Regular cardiac myocyte (primary cell): Measurements from ENCODE around the gene GNAI3. TPM values are rescaled to one million over a fixed set of nuclear protein-coding genes. Genes with fewer than 3 reads are reported as not detected.

ENCODE experiments used
- total RNA-seq: library from RNA; depleted of rRNA; stranded (reverse); fragments of >200 nt; gene quantifications from 2 replicates; pipeline ENCODE4 v1.2.3, GENCODE V29; 2014

The GNAI3 gene
- 15.2 and 19.9 TPM in 2 replicates for total RNA-seq

DNA sequence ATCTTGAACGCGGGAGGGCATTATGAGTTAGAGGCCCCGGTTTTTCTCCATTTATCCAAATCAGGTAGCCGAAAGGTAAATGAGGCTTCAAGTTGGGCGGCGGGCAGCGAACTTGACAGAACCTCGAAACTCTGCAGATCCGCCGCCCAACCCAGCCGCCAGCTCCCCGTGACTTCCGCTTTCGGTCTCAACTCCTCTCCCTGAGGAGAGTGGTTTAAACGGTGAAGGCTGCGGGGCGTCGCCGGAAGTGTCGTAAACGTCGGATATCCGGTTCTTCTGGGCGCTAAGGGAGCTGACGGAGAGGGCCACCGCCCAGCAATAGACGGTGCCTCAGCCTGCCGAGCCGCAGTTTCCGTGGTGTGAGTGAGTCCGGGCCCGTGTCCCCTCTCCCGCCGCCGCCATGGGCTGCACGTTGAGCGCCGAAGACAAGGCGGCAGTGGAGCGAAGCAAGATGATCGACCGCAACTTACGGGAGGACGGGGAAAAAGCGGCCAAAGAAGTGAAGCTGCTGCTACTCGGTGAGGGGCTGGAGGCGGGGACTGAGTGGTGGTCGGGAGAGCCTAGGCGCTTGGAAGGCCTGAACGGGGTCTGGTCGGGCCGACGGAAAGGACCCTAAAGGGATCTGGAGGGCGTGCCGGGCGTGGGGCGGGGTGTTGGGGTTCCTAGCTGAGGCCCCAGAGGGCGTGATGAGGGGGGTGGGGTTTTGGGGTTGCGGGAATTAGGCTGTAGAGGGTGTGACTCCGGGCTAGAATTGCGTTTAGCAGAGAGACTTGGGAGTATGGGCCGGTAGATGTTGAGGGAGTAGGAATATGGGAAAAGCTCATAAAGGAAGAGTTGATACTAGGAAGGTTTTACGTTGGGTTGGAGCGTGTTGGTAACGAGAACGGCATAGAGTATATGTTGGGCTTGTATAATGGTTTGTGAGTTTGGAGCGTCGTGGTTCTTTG is at the start of gene GNAI3:
Gene GNAI3, plus strand, starts transcription at position 295 of the 947 bp plus-strand sequence. Its CDS starts 106 bp downstream, at position 401.

DNA sequence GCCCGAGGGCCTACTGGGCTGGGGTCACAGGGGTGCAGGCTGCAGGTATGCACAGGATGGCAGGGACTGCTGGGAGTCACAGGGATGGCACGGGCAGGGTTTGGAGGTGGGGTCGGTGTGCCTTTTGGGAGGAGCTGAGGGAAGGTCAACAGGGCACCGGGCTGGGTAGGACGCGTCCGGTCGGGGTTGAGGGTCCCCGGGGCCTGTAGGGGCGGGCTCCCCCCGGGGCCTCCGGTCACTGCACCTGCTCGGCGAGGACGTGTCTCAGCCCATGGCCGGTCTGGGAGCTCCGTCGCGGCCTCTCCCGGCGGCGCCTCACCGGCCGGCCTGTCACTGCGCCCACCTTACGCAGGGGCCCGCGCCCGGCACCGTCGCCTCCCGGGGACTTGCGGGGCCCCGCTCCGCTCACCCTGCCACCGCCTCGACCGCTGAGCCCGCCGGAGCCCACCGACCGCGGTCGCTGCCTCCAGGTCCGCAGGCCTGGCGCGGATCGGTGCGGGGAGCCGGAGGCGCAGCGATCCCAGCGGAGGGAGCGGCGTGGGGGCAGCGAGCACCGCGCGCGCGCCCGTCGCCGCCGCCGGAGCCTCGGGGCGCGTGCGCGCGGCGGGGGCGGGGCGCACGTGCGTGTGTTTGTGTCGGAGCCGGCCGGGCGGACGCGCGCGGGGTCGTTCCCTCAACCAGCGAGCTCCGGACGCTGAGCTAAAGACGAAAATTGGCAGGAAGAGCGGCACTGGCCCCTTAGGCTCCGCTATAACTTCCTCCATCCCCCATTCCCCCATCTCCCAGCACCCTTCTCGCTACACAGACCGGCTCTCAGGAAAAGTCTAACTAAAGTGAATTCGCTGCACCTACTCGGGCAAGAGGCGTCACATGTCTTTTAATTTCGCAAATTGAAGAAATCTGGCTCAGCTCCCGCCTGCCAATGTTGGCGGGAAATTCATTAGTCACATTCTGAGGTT is 39.0 kb upstream of the GNAI3 start, which contains the start of gene AMIGO1:
Gene AMIGO1, minus strand, starts transcription at position 552 of the 959 bp plus-strand sequence. CDS start 815 bp downstream, outside the sequence.

DNA sequence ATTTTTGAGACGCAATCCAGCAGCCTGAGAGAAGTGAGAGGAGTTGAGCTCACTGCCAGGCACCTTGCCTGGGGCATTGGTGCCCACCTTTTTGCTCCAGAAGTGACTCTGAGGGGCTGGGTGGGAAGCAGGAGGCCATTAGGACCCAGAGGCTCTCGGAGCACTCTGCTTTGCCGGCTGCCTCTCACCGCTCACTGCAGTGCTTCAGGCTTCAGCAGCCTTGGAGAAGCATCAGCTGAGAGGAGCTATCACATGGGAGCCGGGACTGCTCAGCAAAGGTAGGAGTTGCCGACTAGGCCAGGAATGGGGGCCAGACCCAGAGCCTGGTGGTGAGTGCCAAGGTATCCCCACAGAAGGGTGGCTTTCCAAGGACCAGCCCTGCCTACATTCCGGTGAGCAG is 8.7 kb upstream of the GNAI3 start, which contains the start of gene GPR61:
Gene GPR61, plus strand, starts transcription at position 197 of the 400 bp plus-strand sequence. CDS start 3,151 bp downstream, outside the sequence.

DNA sequence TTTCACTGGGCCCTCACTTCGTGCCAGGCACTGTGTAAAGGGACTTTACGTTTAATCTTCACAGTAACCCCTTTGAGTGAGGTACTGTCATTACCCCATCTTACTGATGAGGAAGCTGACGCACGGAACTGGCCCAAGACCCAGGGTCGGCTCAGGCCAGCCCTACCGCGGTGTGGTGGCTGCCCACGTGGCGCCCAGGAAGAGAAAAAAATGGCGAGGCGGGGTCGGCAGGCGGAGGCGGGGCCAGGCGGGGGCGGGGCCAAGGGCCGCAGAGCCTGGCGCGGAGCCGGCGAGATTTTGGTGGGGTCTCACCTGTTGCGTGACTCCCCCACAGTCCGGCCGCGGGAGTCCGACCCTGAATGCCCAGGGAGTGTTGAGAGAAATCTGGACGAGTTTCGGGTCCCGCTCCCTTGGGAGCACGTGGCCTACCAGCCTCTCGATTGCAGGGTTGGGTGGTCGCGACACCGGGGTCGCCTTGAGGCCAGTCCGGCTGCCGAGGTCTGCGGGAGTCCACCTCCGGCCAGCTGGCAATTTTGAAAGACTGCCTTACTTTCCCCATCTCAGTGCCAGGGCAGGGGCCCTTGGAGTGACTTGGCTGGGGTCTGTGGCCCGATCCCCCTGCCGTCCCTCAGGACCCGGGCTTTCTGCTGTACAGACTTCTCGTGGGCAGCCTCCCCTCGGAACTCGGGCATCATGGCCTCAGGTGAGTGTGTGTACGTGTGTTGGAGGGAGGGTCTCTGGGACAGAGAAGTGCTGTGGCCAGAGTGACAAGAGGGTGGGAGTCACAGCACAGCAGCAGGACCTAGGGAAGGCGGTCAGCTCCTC is 71.4 kb downstream of the GNAI3 start, which contains the start of the genes AMPD2 and GNAT2:
Gene AMPD2, plus strand, starts transcription at position 262 of the 825 bp plus-strand sequence. CDS start 1,339 bp downstream, outside the sequence.
Gene GNAT2, minus strand, starts transcription at position 41 of the 825 bp plus-strand sequence. CDS start 6,746 bp downstream, outside the sequence.

DNA sequence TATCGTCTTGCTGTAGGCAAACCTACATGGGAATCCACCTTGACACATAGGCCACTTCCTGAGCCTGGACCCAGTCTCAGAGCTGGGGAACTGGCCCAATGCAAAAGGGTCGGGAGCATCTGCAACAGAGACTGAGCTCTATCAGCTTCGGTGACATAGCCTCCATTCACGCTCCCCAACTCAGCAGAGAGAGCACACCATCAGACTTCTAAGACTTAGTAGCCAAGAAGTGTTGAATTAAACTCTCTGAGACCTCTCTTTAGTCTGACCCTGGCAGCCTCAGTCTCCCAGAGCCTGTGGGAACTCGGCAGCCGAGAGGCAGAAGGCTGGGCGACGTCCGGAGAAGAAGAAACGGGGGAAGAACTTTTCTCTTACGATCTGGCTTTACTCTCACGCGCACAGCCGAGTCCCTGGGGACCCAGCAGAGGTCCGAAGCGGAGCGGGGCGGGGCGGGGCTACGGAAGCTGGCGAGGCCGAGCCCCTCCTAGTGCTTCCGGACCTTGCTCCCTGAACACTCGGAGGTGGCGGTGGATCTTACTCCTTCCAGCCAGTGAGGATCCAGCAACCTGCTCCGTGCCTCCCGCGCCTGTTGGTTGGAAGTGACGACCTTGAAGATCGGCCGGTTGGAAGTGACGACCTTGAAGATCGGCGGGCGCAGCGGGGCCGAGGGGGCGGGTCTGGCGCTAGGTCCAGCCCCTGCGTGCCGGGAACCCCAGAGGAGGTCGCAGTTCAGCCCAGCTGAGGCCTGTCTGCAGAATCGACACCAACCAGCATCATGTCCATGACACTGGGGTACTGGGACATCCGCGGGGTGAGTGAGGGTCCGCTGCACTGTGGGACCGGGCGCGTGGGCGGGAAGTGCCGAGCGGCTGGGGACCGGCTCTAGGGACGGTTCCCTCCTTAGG is 107.5 kb downstream of the GNAI3 start, which contains the start of gene GSTM4:
Gene GSTM4, plus strand, starts transcription at position 485 of the 905 bp plus-strand sequence. Its CDS starts 291 bp downstream, at position 776.

DNA sequence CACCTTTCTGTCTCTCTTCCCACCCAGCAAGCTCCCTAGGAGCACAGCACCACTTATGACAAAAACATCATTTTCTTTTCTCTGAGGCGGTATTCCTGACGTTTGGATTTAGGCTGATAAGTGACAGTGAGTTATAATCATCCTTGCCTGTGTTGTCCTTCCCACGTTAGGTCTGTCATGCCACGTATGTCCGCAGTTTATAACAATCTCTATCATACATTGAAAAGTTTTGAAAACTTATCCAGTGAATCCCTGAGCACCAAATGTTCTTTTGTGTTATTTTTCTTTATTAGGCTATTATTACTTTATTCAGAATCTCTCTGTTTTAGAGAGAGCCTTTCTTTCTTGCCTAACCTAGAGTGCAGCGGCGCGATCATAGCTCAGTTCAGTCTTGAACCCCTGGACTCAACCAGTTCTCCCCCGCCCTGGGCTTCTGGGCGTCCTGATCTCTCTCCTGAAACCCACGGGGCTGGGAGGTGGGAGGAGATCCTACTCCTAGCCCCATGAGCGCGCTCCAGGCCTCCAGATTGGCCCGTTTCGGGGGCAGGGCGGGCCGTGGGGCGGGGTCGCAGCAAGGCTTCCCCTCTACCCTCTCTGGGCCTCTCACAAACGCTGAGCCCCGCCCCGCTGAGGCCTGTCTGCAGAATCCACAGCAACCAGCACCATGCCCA is 119.2 kb downstream of the GNAI3 start, which contains the start of gene GSTM2:
Gene GSTM2, plus strand, starts transcription at position 606 of the 671 bp plus-strand sequence. Its CDS starts 59 bp downstream, at position 665.

Other genes starting within 250 kb of the GNAI3 start
- gene MYBPHL, start 241.6 kb upstream of the GNAI3 start, total RNA-seq: not detected in 2 replicates
- 7.3 and 24.2 TPM in 2 replicates for gene SORT1, start 150.7 kb upstream of the GNAI3 start, total RNA-seq
- 35.8 and 62.7 TPM in 2 replicates for gene PSMA5, start 122.2 kb upstream of the GNAI3 start, total RNA-seq
- gene SYPL2, start 82.1 kb upstream of the GNAI3 start, total RNA-seq: 0.19 and 0.56 TPM in 2 replicates
- gene ATXN7L2, start 64.7 kb upstream of the GNAI3 start, total RNA-seq: 2.1 and 2.5 TPM in 2 replicates
- gene CYB561D1, start 54.5 kb upstream of the GNAI3 start, total RNA-seq: 5.8 and 6.2 TPM in 2 replicates
- 0.58 and 1.7 TPM in 2 replicates for gene AMIGO1, start 38.9 kb upstream of the GNAI3 start, total RNA-seq
- under 0.01 TPM in 1 of 2 replicates, not detected in the other for gene GPR61, start 8.7 kb upstream of the GNAI3 start, total RNA-seq
- under 0.01 TPM in 2 replicates for gene GNAT2, start 71.0 kb downstream of the GNAI3 start, total RNA-seq
- gene AMPD2, start 71.2 kb downstream of the GNAI3 start, total RNA-seq: 84.5 and 98.4 TPM in 2 replicates
- gene GSTM4, start 107.5 kb downstream of the GNAI3 start, total RNA-seq: 3.5 and 7.9 TPM in 2 replicates
- 5.4 and 17.5 TPM in 2 replicates for gene GSTM2, start 119.4 kb downstream of the GNAI3 start, total RNA-seq
- 7.0 TPM in 1 of 2 replicates, not detected in the other for gene GSTM1, start 139.2 kb downstream of the GNAI3 start, total RNA-seq
- 0.19 and 3.9 TPM in 2 replicates for gene GSTM5, start 163.6 kb downstream of the GNAI3 start, total RNA-seq
- 35.7 and 87.9 TPM in 2 replicates for gene GSTM3, start 192.4 kb downstream of the GNAI3 start, total RNA-seq
- not detected in 2 replicates for gene EPS8L3, start 215.3 kb downstream of the GNAI3 start, total RNA-seq